ENCODE data around the gene SEZ6.
A peak's percentile ranks its signal among the peaks of the same experiment; 100 is the strongest.

The SEZ6 gene

GRCh38 chr17:28956861-28957260, 49.0 kb downstream of the SEZ6 start:
- no peak for FAIRE-seq
- DNase-seq (ENCODE audit: low spot score), result no peak

GRCh38 chr17:28956112-28956511, 49.7 kb downstream of the SEZ6 start:
- no peak for DNase-seq (ENCODE audit: low spot score)
- FAIRE-seq, result no peak

GRCh38 chr17:28955408-28955807, 50.4 kb downstream of the SEZ6 start:
- FAIRE-seq, result no peak
- DNase-seq (ENCODE audit: low spot score), result no peak

GRCh38 chr17:28954886-28955285, 50.9 kb downstream of the SEZ6 start:
- no peak for DNase-seq (ENCODE audit: low spot score)
- FAIRE-seq, result no peak

GRCh38 chr17:28953444-28954118, 52.3 kb downstream of the SEZ6 start:
- peak; percentile 53 for DNase-seq (ENCODE audit: low spot score)

GRCh38 chr17:28951991-28952975, 53.5 kb downstream of the SEZ6 start:
- DNase-seq (ENCODE audit: low spot score) (peak; percentile 95), FAIRE-seq (peak; percentile 87)

More at GRCh38 chr17:28953444-28954118, 52.3 kb downstream of the SEZ6 start:
- no peak for FAIRE-seq

GRCh38 chr17:28951428-28951990, 54.3 kb downstream of the SEZ6 start, which contains the start of gene PHF12:
Gene PHF12, minus strand, starts transcription at chr17:28951518. Its CDS starts 558 bp downstream, at chr17:28950960.
- FAIRE-seq, result peak; percentile 94
- DNase-seq (ENCODE audit: low spot score), result peak; percentile 99

- no peak for FAIRE-seq
These were observed 54.9 kb downstream of the SEZ6 start for GRCh38 chr17:28950752-28951427.

GRCh38 chr17:28950017-28950751, 55.6 kb downstream of the SEZ6 start:
- FAIRE-seq (no peak), DNase-seq (ENCODE audit: low spot score) (no peak)

More at GRCh38 chr17:28950752-28951427, 54.9 kb downstream of the SEZ6 start:
- DNase-seq (ENCODE audit: low spot score), result no peak

- DNase-seq (ENCODE audit: low spot score) (peak; percentile 46), FAIRE-seq (no peak)
These were observed 56.4 kb downstream of the SEZ6 start for GRCh38 chr17:28949185-28950016.

- no peak for DNase-seq (ENCODE audit: low spot score)
- FAIRE-seq, result no peak
These were observed 57.0 kb downstream of the SEZ6 start for GRCh38 chr17:28948873-28949184.

GRCh38 chr17:28948342-28948741, 57.5 kb downstream of the SEZ6 start:
- FAIRE-seq, result no peak
- DNase-seq (ENCODE audit: low spot score), result no peak

GRCh38 chr17:28947639-28948038, 58.2 kb downstream of the SEZ6 start:
- FAIRE-seq, result no peak
- DNase-seq (ENCODE audit: low spot score), result no peak

GRCh38 chr17:28946239-28946638, 59.6 kb downstream of the SEZ6 start:
- DNase-seq (ENCODE audit: low spot score) (no peak), FAIRE-seq (no peak)

- DNase-seq (ENCODE audit: low spot score) (no peak), FAIRE-seq (no peak)
These were observed 60.7 kb downstream of the SEZ6 start for GRCh38 chr17:28944862-28945741.

GRCh38 chr17:28944343-28944742, 61.5 kb downstream of the SEZ6 start:
- FAIRE-seq (no peak), DNase-seq (ENCODE audit: low spot score) (no peak)

- DNase-seq (ENCODE audit: low spot score) (no peak), FAIRE-seq (no peak)
These were observed 62.9 kb downstream of the SEZ6 start for GRCh38 chr17:28942925-28943324.

- no peak for DNase-seq (ENCODE audit: low spot score)
- FAIRE-seq, result no peak
These were observed 64.6 kb downstream of the SEZ6 start for GRCh38 chr17:28941251-28941650.

- no peak for FAIRE-seq
- DNase-seq (ENCODE audit: low spot score), result no peak
These were observed 65.2 kb downstream of the SEZ6 start for GRCh38 chr17:28940675-28941074.
